Measurements from ENCODE around the gene KRTAP4-16. TPM values are rescaled to one million over a fixed set of nuclear protein-coding genes. Genes with fewer than 3 reads are reported as not detected.
"Not testable (repeated sequence)": the region's sequence is repeated elsewhere in the genome, so short reads cannot be mapped to it uniquely, and the experiment has no call there.

KRTAP4-16 gene
- total RNA-seq, 1 donor from 2014 or later: not detected

GRCh38 chr17:41149652-41149985 is 47.6 kb upstream of the KRTAP4-16 start, which contains the start of gene KRTAP4-5:
Gene KRTAP4-5 (minus strand): TSS chr17:41149825. CDS start chr17:41149767, 58 bp downstream.
- Histone ChIP-seq H3F3A (ENCODE audit: low read depth) (no peaks in the 10 kb centered on the region), H3K4me1 (no peaks in the 10 kb centered on the region), H3K79me2 (ENCODE audit: low read depth) (no peaks in the 10 kb centered on the region), H3K4me2 (no peak within 1 kb of the TSS), H4K20me1 (ENCODE audit: low read depth) (no peaks in the 10 kb centered on the region), H3K36me3 (no peaks in the 10 kb centered on the region), H3K4me3 (no peak within 1 kb of the TSS), H3K27me3 (no peaks in the 10 kb centered on the region), H2AFZ (replicated peaks) (no peak within 1 kb of the TSS), H3K27ac (no peak within 1 kb of the TSS), H3K9ac (no peak within 1 kb of the TSS), H3K9me3 (ENCODE audit: low read depth) (no peaks in the 10 kb centered on the region)
- Mint-ChIP-seq H3K4me3 (no peak within 1 kb of the TSS), H3K27ac (no peak within 1 kb of the TSS), H3K36me3 (no peaks in the 10 kb centered on the region), H3K4me1 (no peaks in the 10 kb centered on the region), H3K9me3 (no peaks in the 10 kb centered on the region), H3K27me3 (ENCODE audit: insufficient read depth, low read depth) (peaks cover 2% of the 10 kb centered on the region)
- TF ChIP-seq EZH2phosphoT487 (IDR thresholded peaks at IDR 0.05) (no peak), EZH2 (IDR thresholded peaks at IDR 0.05) (no peak), CTCF (IDR thresholded peaks at IDR 0.05) (no peak)
- DNase-seq (ENCODE audit: low spot score): no peak

DNA sequence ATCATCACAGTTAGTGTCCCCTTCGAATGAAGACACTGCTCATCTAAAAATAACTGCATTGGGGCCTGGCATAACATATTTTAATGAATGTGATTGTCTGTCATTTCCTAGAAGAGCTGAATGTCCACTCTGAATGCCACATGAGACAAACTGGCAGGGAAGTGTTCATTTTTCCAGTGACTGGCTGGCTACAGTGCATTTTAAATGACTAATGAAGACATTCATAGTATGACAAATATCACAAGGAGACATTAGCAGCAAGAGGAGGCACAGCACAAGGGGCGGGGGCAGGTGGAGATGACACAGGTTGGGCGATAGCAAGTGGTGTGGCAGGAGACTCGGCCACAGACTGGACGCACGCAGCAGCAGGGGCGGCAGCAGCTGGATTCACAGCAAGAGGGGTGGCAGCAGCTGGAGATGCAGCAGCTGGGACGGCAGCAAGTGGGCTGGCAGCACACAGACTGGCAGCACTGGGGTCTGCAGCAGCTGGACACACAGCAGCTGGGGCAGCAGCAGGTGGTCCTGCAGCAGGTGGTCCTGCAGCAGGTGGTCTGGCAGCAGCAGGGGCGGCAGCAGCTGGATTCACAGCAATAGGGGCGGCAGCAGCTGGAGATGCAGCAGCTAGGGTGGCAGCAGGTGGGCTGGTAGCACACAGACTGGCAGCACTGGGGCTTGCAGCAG is 47.1 kb upstream of the KRTAP4-16 start:
- not testable (repeated sequence) for H3K4me3 ChIP-seq; H3K9ac ChIP-seq; H3K36me3 Mint-ChIP-seq; H3K36me3 ChIP-seq; DNase-seq (ENCODE audit: low spot score); H3K27ac ChIP-seq; H3K9me3 Mint-ChIP-seq; H3K4me3 Mint-ChIP-seq; H2AFZ ChIP-seq (replicated peaks); H3K4me1 ChIP-seq; H3F3A ChIP-seq (ENCODE audit: low read depth); H3K4me2 ChIP-seq; H3K79me2 ChIP-seq (ENCODE audit: low read depth); H4K20me1 ChIP-seq (ENCODE audit: low read depth); H3K27me3 Mint-ChIP-seq (ENCODE audit: insufficient read depth, low read depth); H3K4me1 Mint-ChIP-seq; H3K9me3 ChIP-seq (ENCODE audit: low read depth); H3K27ac Mint-ChIP-seq; H3K27me3 ChIP-seq

DNA sequence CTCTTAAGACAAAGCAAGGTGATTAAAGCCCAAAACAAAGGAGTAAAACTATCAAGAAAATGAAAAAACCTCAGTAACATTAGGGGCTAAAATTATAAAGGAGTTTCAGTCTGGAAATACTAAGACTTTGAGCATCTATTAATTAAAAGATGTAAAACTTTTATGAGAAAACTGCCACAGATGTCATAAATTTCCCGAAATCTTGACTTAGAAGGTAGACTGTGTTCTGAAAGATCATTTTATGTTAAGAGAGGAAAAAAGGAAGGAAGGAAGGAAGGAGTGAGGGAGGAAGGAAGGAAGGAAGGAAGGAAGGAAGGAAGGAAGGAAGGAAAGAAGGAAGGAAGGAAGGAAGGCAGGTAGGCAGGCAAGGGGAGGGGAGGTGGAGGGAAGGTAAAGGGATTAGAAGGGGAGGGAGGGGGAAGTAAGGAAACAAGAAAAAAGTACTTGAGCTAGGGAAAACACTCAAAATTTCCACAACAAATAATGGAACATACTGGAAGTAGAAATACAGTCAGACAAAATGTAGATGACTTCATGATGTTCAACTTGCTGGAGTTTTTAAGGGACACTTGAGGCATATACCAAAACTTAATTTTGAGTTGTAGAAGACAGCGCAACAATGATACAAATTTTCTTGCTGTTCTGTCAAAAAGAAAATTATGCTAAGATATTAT is 45.7 kb upstream of the KRTAP4-16 start:
- DNase-seq (ENCODE audit: low spot score): no peak
- no peak overlapping the region for H3K4me3 Mint-ChIP-seq
- no peaks in the 10 kb centered on the region for H3F3A ChIP-seq (ENCODE audit: low read depth)
- H3K4me3 ChIP-seq: no peak overlapping the region
- H3K27ac Mint-ChIP-seq: no peak overlapping the region
- H3K9me3 ChIP-seq (ENCODE audit: low read depth): peaks cover 6% of the 10 kb centered on the region
- no peaks in the 10 kb centered on the region for H3K36me3 Mint-ChIP-seq
- no peaks in the 10 kb centered on the region for H3K4me1 Mint-ChIP-seq
- peaks cover 9% of the 10 kb centered on the region for H3K9me3 Mint-ChIP-seq
- no peak overlapping the region for H3K4me2 ChIP-seq
- no peak for TF ChIP-seq CTCF (IDR thresholded peaks at IDR 0.05)
- no peak for TF ChIP-seq EZH2phosphoT487 (IDR thresholded peaks at IDR 0.05)
- TF ChIP-seq EZH2 (IDR thresholded peaks at IDR 0.05): no peak
- H2AFZ ChIP-seq (replicated peaks): no peak overlapping the region
- H3K79me2 ChIP-seq (ENCODE audit: low read depth): no peaks in the 10 kb centered on the region
- H3K27me3 ChIP-seq: no peaks in the 10 kb centered on the region
- H3K9ac ChIP-seq: no peak overlapping the region
- no peaks in the 10 kb centered on the region for H4K20me1 ChIP-seq (ENCODE audit: low read depth)
- peaks cover 2% of the 10 kb centered on the region for H3K27me3 Mint-ChIP-seq (ENCODE audit: insufficient read depth, low read depth)
- H3K27ac ChIP-seq: no peak overlapping the region
- H3K4me1 ChIP-seq: no peaks in the 10 kb centered on the region
- H3K36me3 ChIP-seq: no peaks in the 10 kb centered on the region

- no peaks in the 10 kb centered on the region for H3K4me1 Mint-ChIP-seq
- H3K27ac ChIP-seq: no peak overlapping the region
- no peaks in the 10 kb centered on the region for H4K20me1 ChIP-seq (ENCODE audit: low read depth)
- DNase-seq (ENCODE audit: low spot score): no peak
- H3K9ac ChIP-seq: no peak overlapping the region
- H3K27ac Mint-ChIP-seq: no peak overlapping the region
- no peaks in the 10 kb centered on the region for H3K79me2 ChIP-seq (ENCODE audit: low read depth)
- no peak overlapping the region for H3K4me2 ChIP-seq
- no peaks in the 10 kb centered on the region for H3K27me3 ChIP-seq
- no peak overlapping the region for H3K4me3 Mint-ChIP-seq
- peaks cover 2% of the 10 kb centered on the region for H3K27me3 Mint-ChIP-seq (ENCODE audit: insufficient read depth, low read depth)
- no peaks in the 10 kb centered on the region for H3K36me3 Mint-ChIP-seq
- H3F3A ChIP-seq (ENCODE audit: low read depth): no peaks in the 10 kb centered on the region
- H2AFZ ChIP-seq (replicated peaks): no peak overlapping the region
- no peaks in the 10 kb centered on the region for H3K36me3 ChIP-seq
- H3K4me3 ChIP-seq: no peak overlapping the region
- peaks cover 6% of the 10 kb centered on the region for H3K9me3 ChIP-seq (ENCODE audit: low read depth)
- no peaks in the 10 kb centered on the region for H3K4me1 ChIP-seq
- peaks cover 16% of the 10 kb centered on the region for H3K9me3 Mint-ChIP-seq
- TF ChIP-seq EZH2phosphoT487 (IDR thresholded peaks at IDR 0.05) (no peak), EZH2 (IDR thresholded peaks at IDR 0.05) (no peak), CTCF (IDR thresholded peaks at IDR 0.05) (no peak)
Measured at GRCh38 chr17:41145261-41145660, 43.3 kb upstream of the KRTAP4-16 start.
